GM12873 (cell line): ENCODE results near the gene EPS8L2.

ENCODE experiments used
- CTCF ChIP-seq: IDR thresholded peaks from 2 replicates; pipeline ENCODE4 v1.5.1; 2012; ENCODE audit warnings: low read depth, mild to moderate bottlenecking, moderate library complexity, low read length, control low read depth; ENCODE audit not compliant: insufficient read depth; ENCODE audit errors: missing control alignments

EPS8L2 gene

DNA sequence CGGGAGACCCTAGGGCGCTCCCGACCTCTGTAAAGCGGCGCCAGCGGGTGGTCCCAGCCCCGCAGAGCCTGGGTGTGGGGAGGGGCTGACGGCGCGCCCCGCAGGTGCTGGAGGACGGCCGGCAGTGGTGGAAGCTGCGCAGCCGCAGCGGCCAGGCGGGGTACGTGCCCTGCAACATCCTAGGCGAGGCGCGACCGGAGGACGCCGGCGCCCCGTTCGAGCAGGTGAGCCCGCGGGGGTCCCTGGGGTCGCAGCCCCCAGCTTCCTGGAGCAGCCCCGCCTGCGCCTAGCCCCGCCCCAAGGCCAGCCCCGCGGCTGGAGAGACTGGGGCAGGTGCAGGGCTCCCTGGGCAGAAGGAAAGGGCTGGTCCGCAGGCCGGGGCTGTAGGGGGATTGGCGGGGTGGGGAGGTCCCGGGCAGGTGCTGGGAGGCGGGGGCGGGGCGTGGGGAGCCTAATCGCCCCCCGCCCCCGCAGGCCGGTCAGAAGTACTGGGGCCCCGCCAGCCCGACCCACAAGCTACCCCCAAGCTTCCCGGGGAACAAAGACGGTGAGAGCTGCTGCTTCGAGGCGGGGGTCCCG is 19.7 kb downstream of the EPS8L2 start:
- no peak for TF ChIP-seq CTCF

GRCh38 chr11:726278-727220 is 20.5 kb downstream of the EPS8L2 start:
- TF ChIP-seq CTCF, result no peak

- no peak for TF ChIP-seq CTCF
Measured at GRCh38 chr11:727281-727701, 21.3 kb downstream of the EPS8L2 start.

GRCh38 chr11:727859-728748 is 22.1 kb downstream of the EPS8L2 start:
- TF ChIP-seq CTCF, result peak; percentile 99

- no peak for TF ChIP-seq CTCF
Measured at GRCh38 chr11:728901-729491, 23.0 kb downstream of the EPS8L2 start.

DNA sequence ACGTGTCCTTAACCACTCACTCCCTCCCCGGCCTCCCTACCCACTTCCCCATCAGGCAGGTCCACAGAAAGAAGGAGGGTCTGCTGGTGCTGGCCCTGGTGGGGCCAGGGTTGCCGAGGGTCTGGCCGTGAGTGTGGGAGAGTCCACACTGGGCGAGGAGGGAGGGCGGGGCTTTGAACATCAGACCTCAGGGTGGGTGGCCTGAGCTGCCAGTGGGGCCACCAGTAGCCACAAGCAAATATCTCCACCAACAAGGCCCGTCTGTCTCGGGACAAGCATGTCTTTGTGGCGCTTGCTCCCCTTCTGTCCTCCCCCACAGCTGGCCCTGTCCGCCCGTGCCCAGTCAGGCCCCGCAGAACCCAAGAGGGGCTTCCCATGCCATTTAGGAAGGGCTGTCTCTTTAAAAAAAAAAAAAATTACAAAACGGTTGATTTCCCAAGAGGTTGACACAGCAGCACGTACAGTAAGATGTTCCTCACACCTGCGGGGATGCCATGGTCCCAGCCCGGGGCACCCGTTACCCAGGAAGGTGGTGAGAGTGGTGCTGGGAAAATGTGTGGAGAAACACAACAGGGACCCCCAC is 23.6 kb downstream of the EPS8L2 start:
- TF ChIP-seq CTCF, result no peak
